HEK293 (cell line): ENCODE results near the gene NPPA.

Experiments
- CTCF ChIA-PET: fragments of 350-600 bp; formaldehyde crosslinking; extraction: SDS; loops from one replicate; lab custom pipeline; 2021; ENCODE audit warnings: antibody characterized with exemption; lab: Yijun Ruan, JAX
- POLR2A ChIA-PET: fragments of 300-600 bp; formaldehyde crosslinking; extraction: SDS; loops from one replicate; lab custom pipeline; 2020; ENCODE audit warnings: antibody characterized with exemption, inconsistent platforms; lab: Yijun Ruan, JAX
- H3K27ac ChIP-seq: fragments of 200-500 bp; sonication (Bioruptor generic); 2 replicates; pipeline ENCODE4 v1.5.1; 2014; ENCODE audit warnings: low read depth, low read length, control low read depth, inconsistent platforms; ENCODE audit errors: extremely low read depth
- H3K36me3 ChIP-seq, 2 experiments: fragments of 200-500 bp in 1 of 2; sonication (Bioruptor generic) in 1 of 2; 1 replicate in 1 of 2; 2 replicates in 1 of 2; pipeline ENCODE4 v1.5.1; 2014 to 2017; ENCODE audit warnings: inconsistent platforms in 2 of 2, low read length in 2 of 2; ENCODE audit not compliant: control insufficient read depth in 2 of 2, insufficient read depth in 1 of 2
- H3K4me1 ChIP-seq: fragments of 200-500 bp; sonication (Bioruptor generic); 2 replicates; pipeline ENCODE4 v1.5.1; 2014; ENCODE audit warnings: mild to moderate bottlenecking, low read length, inconsistent platforms; ENCODE audit not compliant: control insufficient read depth, insufficient read depth
- H3K4me3 ChIP-seq: 2 replicates; pipeline ENCODE4 v1.5.1; 2011; ENCODE audit warnings: low read depth, mild to moderate bottlenecking, control low read depth, low read length, moderate library complexity
- H3K9me3 ChIP-seq: fragments of 200-500 bp; sonication (Bioruptor generic); 2 replicates; pipeline ENCODE4 v1.5.1; 2014; ENCODE audit warnings: low read depth, low read length, inconsistent platforms; ENCODE audit not compliant: control insufficient read depth, insufficient read depth
- GFI1B ChIP-seq: fragments of 450-650 bp; formaldehyde crosslinking; IDR thresholded peaks from 2 replicates; pipeline ENCODE4 v1.5.1; 2016; ENCODE audit warnings: missing biosample characterization, missing genetic modification characterization
- GLIS2 ChIP-seq: fragments of 450-650 bp; formaldehyde crosslinking; IDR thresholded peaks from 2 replicates; pipeline ENCODE4 v1.5.1; 2016; ENCODE audit warnings: missing biosample characterization, missing genetic modification characterization
- KLF16 ChIP-seq: fragments of 450-650 bp; formaldehyde crosslinking; IDR thresholded peaks from 2 replicates; pipeline ENCODE4 v1.5.1; 2017; ENCODE audit warnings: missing biosample characterization, missing genetic modification characterization
- OSR2 ChIP-seq: fragments of 450-650 bp; formaldehyde crosslinking; IDR thresholded peaks from 2 replicates; pipeline ENCODE4 v1.5.1; 2016; ENCODE audit warnings: missing biosample characterization, missing genetic modification characterization
- PRDM1 ChIP-seq: fragments of 450-650 bp; formaldehyde crosslinking; IDR thresholded peaks from 2 replicates; pipeline ENCODE4; 2016; ENCODE audit warnings: missing biosample characterization, missing genetic modification characterization
- SCRT2 ChIP-seq: fragments of 450-650 bp; formaldehyde crosslinking; IDR thresholded peaks from 2 replicates; pipeline ENCODE4 v1.5.1; 2016; ENCODE audit warnings: missing biosample characterization, missing genetic modification characterization
- SP2 ChIP-seq: fragments of 450-650 bp; formaldehyde crosslinking; IDR thresholded peaks from 2 replicates; pipeline ENCODE4 v1.5.1; 2016; ENCODE audit warnings: missing biosample characterization, missing genetic modification characterization
- ZBTB8A ChIP-seq: fragments of 450-650 bp; formaldehyde crosslinking; IDR thresholded peaks from 2 replicates; pipeline ENCODE4 v1.5.1; 2016; ENCODE audit warnings: missing biosample characterization, missing genetic modification characterization
- ZNF133 ChIP-seq: fragments of 450-650 bp; formaldehyde crosslinking; IDR thresholded peaks from 2 replicates; pipeline ENCODE4 v1.5.1; 2016; ENCODE audit warnings: missing biosample characterization, missing genetic modification characterization
- ZNF174 ChIP-seq: fragments of 450-650 bp; formaldehyde crosslinking; IDR thresholded peaks from 2 replicates; pipeline ENCODE4 v1.5.0; 2017; ENCODE audit warnings: missing biosample characterization, mild to moderate bottlenecking, missing genetic modification characterization
- ZNF214 ChIP-seq: fragments of 450-650 bp; formaldehyde crosslinking; IDR thresholded peaks from 2 replicates; pipeline ENCODE4 v1.5.1; 2017; ENCODE audit warnings: missing biosample characterization, mild to moderate bottlenecking, missing genetic modification characterization, borderline replicate concordance
- ZNF248 ChIP-seq: fragments of 450-650 bp; formaldehyde crosslinking; IDR thresholded peaks from 2 replicates; pipeline ENCODE4 v1.5.1; 2017; ENCODE audit warnings: missing biosample characterization, missing genetic modification characterization
- ZNF274 ChIP-seq, 2 experiments: fragments of 200-500 bp in 1 of 2; fragments of 450-650 bp in 1 of 2; sonication (Bioruptor generic) in 1 of 2; formaldehyde crosslinking in 1 of 2; IDR thresholded peaks; 2 replicates each; pipeline versions ENCODE4 v1.5.1 to v1.6.1; 2014 to 2016; ENCODE audit warnings: borderline replicate concordance in 1 of 2, inconsistent platforms in 1 of 2, low read length in 1 of 2, missing biosample characterization in 1 of 2, missing genetic modification characterization in 1 of 2
- ZNF335 ChIP-seq: fragments of 450-650 bp; formaldehyde crosslinking; conservative IDR thresholded peaks from 2 replicates; pipeline ENCODE4 v1.5.1; 2016; ENCODE audit warnings: missing biosample characterization, missing genetic modification characterization
- ZNF664 ChIP-seq: fragments of 450-650 bp; formaldehyde crosslinking; IDR thresholded peaks from 2 replicates; pipeline ENCODE4 v1.5.1; 2016; ENCODE audit warnings: missing biosample characterization, missing genetic modification characterization
- ZNF777 ChIP-seq: fragments of 450-650 bp; formaldehyde crosslinking; IDR thresholded peaks from 2 replicates; pipeline ENCODE4 v1.5.1; 2017; ENCODE audit warnings: missing biosample characterization, missing genetic modification characterization, borderline replicate concordance
- ZSCAN16 ChIP-seq: fragments of 450-650 bp; formaldehyde crosslinking; IDR thresholded peaks from 2 replicates; pipeline ENCODE4 v1.5.1; 2016; ENCODE audit warnings: missing biosample characterization, missing genetic modification characterization
- TF ChIP-seq, protein P1 (sequence below): fragments of 450-650 bp; IDR thresholded peaks from 2 replicates; pipeline ENCODE4 v1.5.1; 2018; ENCODE audit warnings: missing biosample characterization, missing genetic modification characterization
- TF ChIP-seq, protein P2 (sequence below): fragments of 450-650 bp; formaldehyde crosslinking; IDR thresholded peaks from 2 replicates; pipeline ENCODE4 v1.5.1; 2016; ENCODE audit warnings: missing biosample characterization, missing genetic modification characterization
- TF ChIP-seq, protein P3 (sequence below): fragments of 450-650 bp; formaldehyde crosslinking; IDR thresholded peaks from 2 replicates; pipeline ENCODE4 v1.5.1; 2016; ENCODE audit warnings: missing biosample characterization, missing genetic modification characterization, borderline replicate concordance

Gene NPPA

DNA sequence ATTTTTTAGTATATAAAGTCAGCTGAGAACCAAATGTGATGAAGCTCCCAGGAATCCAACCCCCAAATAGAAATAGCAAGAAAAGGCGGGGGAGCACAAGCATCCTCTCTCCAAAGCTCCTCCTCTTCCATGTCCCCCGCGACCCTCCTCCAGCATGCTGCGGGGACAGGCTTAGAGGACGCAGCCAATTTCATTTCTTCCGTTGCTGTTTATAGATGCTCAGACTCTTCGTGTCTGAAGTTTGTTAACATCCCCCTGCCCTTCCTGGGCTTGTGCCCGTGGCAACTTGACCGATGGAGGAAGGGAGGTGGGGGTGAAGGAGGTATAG, 754 bp upstream of the NPPA start:
- peaks cover 0 to 30% of the 10 kb centered on the region in 2 experiments; a peak in 1 of 3 replicates for H3K36me3 ChIP-seq
- H3K27ac ChIP-seq: no peak overlapping the region
- TF ChIP-seq, protein P1, sequence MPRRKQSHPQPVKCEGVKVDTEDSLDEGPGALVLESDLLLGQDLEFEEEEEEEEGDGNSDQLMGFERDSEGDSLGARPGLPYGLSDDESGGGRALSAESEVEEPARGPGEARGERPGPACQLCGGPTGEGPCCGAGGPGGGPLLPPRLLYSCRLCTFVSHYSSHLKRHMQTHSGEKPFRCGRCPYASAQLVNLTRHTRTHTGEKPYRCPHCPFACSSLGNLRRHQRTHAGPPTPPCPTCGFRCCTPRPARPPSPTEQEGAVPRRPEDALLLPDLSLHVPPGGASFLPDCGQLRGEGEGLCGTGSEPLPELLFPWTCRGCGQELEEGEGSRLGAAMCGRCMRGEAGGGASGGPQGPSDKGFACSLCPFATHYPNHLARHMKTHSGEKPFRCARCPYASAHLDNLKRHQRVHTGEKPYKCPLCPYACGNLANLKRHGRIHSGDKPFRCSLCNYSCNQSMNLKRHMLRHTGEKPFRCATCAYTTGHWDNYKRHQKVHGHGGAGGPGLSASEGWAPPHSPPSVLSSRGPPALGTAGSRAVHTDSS: no peak
- TF ChIP-seq GLIS2 (tag by site-specific recombination): no peak
- no peak for TF ChIP-seq ZNF335 (tag by site-specific recombination)
- TF ChIP-seq ZNF214: no peak
- TF ChIP-seq KLF16 (tag by site-specific recombination): no peak
- no peak for TF ChIP-seq ZNF274 (IDR thresholded peaks at IDR 0.05; ENCODE audit: low read length)
- TF ChIP-seq ZNF274 (tag by site-specific recombination; IDR thresholded peaks at IDR 0.05; ENCODE audit: borderline replicate concordance): no peak
- no peak for TF ChIP-seq ZNF664 (tag by site-specific recombination)
- ChIA-PET POLR2A (no interaction called here), CTCF (interaction anchor here (0.9 kb wide), 1 partner anchor 9 kb away, joined by 5 read pairs; no protein-coding TSS in a partner anchor)
- H3K4me3 ChIP-seq: no peak overlapping the region
- H3K4me1 ChIP-seq: no peaks in the 10 kb centered on the region
- no peaks in the 10 kb centered on the region for H3K9me3 ChIP-seq

DNA sequence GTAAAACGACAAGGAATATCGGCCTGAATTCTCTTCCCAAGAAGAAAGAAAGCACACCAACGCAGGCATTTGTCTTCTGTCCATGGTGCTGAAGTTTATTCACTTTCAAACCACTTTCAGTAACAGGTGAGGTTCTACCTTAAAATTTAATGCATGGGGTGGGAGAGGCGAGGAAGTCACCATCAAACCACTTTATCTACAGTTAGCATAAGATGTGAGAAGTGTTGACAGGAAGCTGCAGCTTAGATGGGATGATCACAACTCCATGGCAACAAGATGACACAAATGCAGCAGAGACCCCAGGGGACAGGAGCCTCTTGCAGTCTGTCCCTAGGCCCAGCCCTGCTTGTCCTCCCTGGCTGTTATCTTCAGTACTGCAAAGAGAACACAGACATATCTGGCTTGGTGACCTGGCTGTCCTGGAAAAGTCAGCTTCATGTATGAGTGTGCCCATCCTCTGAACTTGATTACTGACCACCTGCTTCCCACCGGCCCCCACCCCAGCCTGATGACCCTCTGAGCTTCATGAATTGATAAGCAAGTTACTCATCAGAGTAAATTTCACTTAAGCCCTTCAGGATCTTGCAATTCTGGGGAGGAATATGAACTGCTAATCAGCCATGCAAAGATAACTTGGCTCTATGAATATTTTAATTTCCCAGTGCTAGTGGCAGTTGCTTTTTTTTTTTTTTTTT, 1.8 kb downstream of the NPPA start:
- ChIA-PET CTCF (interaction anchor here (1.3 to 12.5 kb wide), 3 partner anchors 37 to 54 kb away, joined by 4 to 114 read pairs (median 6); no protein-coding TSS in a partner anchor), POLR2A (no interaction called here)
- Histone ChIP-seq H3K9me3 (no peaks in the 10 kb centered on the region), H3K36me3 (peaks cover 0 to 53% of the 10 kb centered on the region in 2 experiments; a peak in 1 of 3 replicates), H3K4me1 (no peaks in the 10 kb centered on the region), H3K4me3 (no peak overlapping the region), H3K27ac (no peak overlapping the region)
- TF ChIP-seq ZNF133 (tag by site-specific recombination): no peak
- no peak for TF ChIP-seq ZBTB8A (tag by site-specific recombination)
- TF ChIP-seq SCRT2 (tag by site-specific recombination): peak; percentile 45; the same call in 1 of the 2 replicates
- TF ChIP-seq, protein P2, sequence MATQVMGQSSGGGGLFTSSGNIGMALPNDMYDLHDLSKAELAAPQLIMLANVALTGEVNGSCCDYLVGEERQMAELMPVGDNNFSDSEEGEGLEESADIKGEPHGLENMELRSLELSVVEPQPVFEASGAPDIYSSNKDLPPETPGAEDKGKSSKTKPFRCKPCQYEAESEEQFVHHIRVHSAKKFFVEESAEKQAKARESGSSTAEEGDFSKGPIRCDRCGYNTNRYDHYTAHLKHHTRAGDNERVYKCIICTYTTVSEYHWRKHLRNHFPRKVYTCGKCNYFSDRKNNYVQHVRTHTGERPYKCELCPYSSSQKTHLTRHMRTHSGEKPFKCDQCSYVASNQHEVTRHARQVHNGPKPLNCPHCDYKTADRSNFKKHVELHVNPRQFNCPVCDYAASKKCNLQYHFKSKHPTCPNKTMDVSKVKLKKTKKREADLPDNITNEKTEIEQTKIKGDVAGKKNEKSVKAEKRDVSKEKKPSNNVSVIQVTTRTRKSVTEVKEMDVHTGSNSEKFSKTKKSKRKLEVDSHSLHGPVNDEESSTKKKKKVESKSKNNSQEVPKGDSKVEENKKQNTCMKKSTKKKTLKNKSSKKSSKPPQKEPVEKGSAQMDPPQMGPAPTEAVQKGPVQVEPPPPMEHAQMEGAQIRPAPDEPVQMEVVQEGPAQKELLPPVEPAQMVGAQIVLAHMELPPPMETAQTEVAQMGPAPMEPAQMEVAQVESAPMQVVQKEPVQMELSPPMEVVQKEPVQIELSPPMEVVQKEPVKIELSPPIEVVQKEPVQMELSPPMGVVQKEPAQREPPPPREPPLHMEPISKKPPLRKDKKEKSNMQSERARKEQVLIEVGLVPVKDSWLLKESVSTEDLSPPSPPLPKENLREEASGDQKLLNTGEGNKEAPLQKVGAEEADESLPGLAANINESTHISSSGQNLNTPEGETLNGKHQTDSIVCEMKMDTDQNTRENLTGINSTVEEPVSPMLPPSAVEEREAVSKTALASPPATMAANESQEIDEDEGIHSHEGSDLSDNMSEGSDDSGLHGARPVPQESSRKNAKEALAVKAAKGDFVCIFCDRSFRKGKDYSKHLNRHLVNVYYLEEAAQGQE (tag by site-specific recombination): peak; percentile 93
- TF ChIP-seq SP2 (tag by site-specific recombination): no peak
- TF ChIP-seq, protein P3, sequence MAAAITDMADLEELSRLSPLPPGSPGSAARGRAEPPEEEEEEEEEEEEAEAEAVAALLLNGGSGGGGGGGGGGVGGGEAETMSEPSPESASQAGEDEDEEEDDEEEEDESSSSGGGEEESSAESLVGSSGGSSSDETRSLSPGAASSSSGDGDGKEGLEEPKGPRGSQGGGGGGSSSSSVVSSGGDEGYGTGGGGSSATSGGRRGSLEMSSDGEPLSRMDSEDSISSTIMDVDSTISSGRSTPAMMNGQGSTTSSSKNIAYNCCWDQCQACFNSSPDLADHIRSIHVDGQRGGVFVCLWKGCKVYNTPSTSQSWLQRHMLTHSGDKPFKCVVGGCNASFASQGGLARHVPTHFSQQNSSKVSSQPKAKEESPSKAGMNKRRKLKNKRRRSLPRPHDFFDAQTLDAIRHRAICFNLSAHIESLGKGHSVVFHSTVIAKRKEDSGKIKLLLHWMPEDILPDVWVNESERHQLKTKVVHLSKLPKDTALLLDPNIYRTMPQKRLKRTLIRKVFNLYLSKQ (tag by site-specific recombination): no peak
- no peak for TF ChIP-seq ZNF777
- no peak for TF ChIP-seq OSR2 (tag by site-specific recombination)
- TF ChIP-seq ZNF174 (tag by site-specific recombination): no peak
- no peak for TF ChIP-seq GFI1B
- no peak for TF ChIP-seq ZNF248 (tag by site-specific recombination)
- peak; percentile 44; the same call in 1 of the 2 replicates for TF ChIP-seq PRDM1
- TF ChIP-seq ZSCAN16 (tag by site-specific recombination): no peak
- TF ChIP-seq ZNF335 (tag by site-specific recombination): no peak
